D721Med (cell line): Measurements from ENCODE around the gene CMTR1.

ENCODE experiments used
- DNase-seq: peaks from one replicate; pipeline ENCODE4 v3.0.0; 2011; ENCODE audit warnings: low spot score; ENCODE audit not compliant: insufficient read length
- FAIRE-seq: peaks from 2 replicates; lab custom pipeline; 2011; peaks lifted over from hg19 to GRCh38; lab: Jason Lieb, UNC
- CTCF ChIP-seq: IDR thresholded peaks from 2 replicates; pipeline ENCODE4 v1.5.1; 2012; ENCODE audit warnings: mild to moderate bottlenecking, control low read depth; ENCODE audit not compliant: insufficient read depth; ENCODE audit errors: missing control alignments

The CMTR1 gene

GRCh38 chr6:37449984-37450383, 17.0 kb downstream of the CMTR1 start:
- DNase-seq (no peak), FAIRE-seq (no peak)
- TF ChIP-seq CTCF: no peak

GRCh38 chr6:37451441-37452193, 18.6 kb downstream of the CMTR1 start:
- no peak for TF ChIP-seq CTCF
- peak; percentile 95 for FAIRE-seq
- no peak for DNase-seq

GRCh38 chr6:37452522-37452921, 19.5 kb downstream of the CMTR1 start:
- no peak for TF ChIP-seq CTCF
- FAIRE-seq (no peak), DNase-seq (no peak)

DNA sequence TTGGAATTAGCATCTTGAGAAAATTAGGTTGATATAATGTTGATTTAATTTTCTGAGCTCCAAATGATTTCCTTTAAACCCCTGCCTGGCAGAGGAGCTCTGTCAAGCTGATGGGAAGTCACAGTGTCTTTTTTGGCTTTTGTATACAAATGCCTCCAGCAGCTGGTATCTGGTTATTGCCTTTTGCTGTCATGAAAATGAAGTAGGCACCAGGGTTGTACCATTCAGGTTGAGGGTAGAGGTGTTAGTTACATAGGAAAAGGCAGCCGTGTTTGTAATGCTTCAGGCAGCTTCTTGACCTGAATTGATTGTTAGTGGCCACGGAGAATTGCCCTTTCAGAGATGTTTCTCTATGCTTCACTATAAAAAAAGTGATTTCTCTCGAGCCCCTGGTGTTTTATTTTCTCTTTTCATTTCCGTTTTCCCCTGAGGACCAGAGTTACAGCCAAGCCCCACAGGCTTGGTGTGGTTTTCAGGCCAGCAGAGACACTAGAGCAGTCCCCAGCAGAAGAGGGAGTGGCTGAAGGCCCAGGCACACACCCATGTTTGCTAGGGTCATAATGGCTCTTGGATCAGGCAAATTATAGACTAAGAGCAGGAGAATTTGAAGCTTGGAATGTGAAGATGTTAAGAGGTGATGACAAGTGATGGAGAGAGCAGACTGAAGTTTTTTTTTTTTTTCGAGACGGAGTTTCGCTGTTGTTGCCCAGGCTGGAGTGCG, 21.6 kb downstream of the CMTR1 start:
- DNase-seq: no peak
- FAIRE-seq: no peak
- no peak for TF ChIP-seq CTCF

DNA sequence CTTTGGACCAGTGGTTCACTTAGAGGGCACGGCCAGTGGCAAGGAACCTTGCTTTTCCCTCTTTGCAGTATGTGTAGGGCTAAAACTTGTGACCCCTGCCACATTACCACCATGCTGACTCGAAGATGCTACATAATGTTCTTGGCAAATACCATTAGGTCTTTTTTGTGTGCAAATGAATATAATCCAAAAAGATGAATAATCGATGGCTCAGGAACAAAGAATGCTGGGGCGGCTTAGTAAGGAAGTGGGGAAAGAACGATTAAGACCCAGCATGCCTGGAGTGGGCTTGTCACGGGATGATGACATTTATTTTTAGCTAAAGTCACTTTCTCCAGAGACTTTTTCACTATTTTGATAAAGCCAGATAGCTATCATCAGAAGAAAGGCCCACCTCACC, 23.1 kb downstream of the CMTR1 start:
- FAIRE-seq (no peak), DNase-seq (no peak)
- no peak for TF ChIP-seq CTCF

DNA sequence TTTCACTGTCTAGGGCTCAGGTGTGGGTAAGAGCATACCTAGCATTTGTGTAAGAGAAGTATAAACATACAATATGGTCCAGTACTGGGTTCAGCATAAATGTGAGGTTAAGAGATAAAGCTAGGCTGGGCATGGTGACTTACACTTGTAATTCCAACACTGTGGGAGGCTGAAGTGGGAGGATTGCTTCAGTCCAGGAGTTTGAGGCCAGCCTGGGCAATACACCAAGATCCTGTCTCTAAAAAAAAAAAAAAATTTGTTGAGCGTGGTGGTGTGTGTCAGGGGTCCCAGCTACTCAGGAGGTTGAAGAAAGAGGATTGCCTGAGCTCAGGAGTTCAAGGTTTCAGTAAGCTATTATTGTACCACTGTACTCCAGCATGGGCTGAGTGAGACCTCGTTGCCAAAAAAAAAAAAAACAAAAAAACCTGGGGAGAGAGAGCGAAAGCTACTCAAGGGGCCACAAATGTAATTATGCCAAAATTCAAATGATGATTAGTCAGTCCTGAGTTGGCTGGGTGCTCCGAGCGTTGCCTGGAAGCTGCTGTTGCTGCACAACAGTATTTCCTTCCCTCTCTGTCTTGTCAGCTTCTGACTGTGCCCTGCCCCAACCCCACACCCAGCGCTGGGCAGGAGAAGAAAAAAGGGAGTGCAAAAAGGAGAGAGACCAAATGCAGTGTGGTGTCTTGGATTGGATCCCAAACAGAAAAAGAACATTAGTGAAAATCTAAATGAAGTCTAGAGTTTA, 24.0 kb downstream of the CMTR1 start:
- DNase-seq: no peak
- no peak for TF ChIP-seq CTCF
- no peak for FAIRE-seq
